ENCODE measurements around the gene URGCP. TPM values are rescaled to one million over a fixed set of nuclear protein-coding genes. Genes with fewer than 3 reads are reported as not detected.

The URGCP gene
- polyA plus RNA-seq, 1 of the 3 experiments (the other 2 are of a cell fraction): 22.9 TPM

DNA sequence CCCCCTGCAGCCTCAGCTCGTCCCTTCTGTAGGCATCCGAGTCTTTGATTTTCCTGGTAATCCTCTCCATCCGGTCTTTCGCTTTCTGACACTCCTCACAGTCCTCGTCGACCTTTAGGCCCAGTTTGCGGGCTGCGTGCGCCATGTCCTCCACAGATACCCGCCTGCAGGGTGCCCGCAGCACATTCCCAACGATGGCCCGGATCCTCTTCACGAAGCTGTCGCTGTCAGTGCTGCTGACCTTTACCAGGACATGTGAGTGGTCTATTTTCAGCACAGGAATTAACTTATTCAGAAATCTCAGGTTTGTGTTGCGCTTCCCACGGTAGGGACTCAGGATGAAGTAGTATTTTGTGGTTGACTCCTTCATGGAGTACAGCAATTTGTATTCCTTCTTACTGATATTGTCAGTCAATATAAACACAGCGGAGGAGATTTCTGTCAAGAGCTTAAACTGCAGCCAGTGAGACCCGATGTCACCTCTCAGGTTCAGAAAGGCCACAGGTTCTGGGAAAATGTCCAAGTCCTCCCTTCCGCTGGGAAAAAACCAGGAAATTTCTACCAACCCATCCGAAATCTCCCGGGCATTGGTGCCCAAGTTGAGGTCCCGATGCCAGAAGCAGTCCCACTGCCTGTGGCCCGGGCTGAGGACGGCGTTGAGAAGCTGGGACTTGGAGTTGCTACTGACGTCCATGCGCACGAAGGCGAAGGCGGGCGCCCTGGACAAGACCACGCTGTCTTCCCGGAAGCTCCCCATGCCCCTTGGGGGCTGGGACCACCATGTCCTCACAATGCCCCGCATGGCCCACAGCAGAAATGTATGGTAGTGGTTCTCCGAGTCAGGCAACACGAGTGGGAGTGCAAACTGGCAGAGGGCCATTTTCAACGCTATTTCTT lies 28.2 kb downstream of the URGCP start:
- CTCF ChIA-PET: interaction anchor here (0.7 to 1.9 kb wide), 3 partner anchors 12 to 77 kb away, joined by 3 to 6 read pairs (median 3); no protein-coding TSS in a partner anchor
- Histone ChIP-seq H3K9me3 (no peaks in the 10 kb centered on the region), H3K9me2 (no peaks in the 10 kb centered on the region), H3K79me2 (ENCODE audit: insufficient read depth) (peaks cover 6% of the 10 kb centered on the region; the same call in 1 of the 2 replicates), H3K36me3 (replicated peaks in 1 of 2; ENCODE audit: control insufficient read depth in 1 of 2, insufficient read depth in 2 of 2, low read length in 1 of 2) (peaks cover 33 to 65% of the 10 kb centered on the region in 2 experiments), H3K4me1 (ENCODE audit: control insufficient read depth in 1 of 2, insufficient read depth in 2 of 2, low read depth in 1 of 2, low read length in 1 of 2) (peaks cover 0 to 9% of the 10 kb centered on the region in 2 experiments; a peak in 3 of 4 replicates), H3K27me3 (ENCODE audit: insufficient read depth) (no peaks in the 10 kb centered on the region), H3K4me3 (ENCODE audit: low read depth in 2 of 2, low read length in 1 of 2) (no peak overlapping the region), H4K20me1 (ENCODE audit: insufficient read depth) (no peaks in the 10 kb centered on the region), H3F3A (replicated peaks; ENCODE audit: insufficient read depth) (peaks cover 3% of the 10 kb centered on the region), H3K9ac (no peak overlapping the region), H3K4me2 (peak overlapping the region; percentile 18), H3K27ac (ENCODE audit: low read depth in 2 of 2, low read length in 1 of 2) (peak overlapping the region; percentile 5 to 45; a peak in 1 of 4 replicates), H2AFZ (ENCODE audit: low read depth) (no peak overlapping the region)
- no peak for DNase-seq
- WGBS (ENCODE audit: low lambda C conversion rate): 96% methylated on average over 38 of the region's 38 CpGs
- POLR2A ChIA-PET: no interaction called here
- TF ChIP-seq REST (IDR thresholded peaks at IDR 0.05; ENCODE audit: low read depth, low read length) (no peak), GATA2 (CRISPR knock-in tag; IDR thresholded peaks at IDR 0.05) (no peak), TAF1 (IDR thresholded peaks at IDR 0.05; ENCODE audit: borderline replicate concordance, low read depth, low read length) (no peak)

DNA sequence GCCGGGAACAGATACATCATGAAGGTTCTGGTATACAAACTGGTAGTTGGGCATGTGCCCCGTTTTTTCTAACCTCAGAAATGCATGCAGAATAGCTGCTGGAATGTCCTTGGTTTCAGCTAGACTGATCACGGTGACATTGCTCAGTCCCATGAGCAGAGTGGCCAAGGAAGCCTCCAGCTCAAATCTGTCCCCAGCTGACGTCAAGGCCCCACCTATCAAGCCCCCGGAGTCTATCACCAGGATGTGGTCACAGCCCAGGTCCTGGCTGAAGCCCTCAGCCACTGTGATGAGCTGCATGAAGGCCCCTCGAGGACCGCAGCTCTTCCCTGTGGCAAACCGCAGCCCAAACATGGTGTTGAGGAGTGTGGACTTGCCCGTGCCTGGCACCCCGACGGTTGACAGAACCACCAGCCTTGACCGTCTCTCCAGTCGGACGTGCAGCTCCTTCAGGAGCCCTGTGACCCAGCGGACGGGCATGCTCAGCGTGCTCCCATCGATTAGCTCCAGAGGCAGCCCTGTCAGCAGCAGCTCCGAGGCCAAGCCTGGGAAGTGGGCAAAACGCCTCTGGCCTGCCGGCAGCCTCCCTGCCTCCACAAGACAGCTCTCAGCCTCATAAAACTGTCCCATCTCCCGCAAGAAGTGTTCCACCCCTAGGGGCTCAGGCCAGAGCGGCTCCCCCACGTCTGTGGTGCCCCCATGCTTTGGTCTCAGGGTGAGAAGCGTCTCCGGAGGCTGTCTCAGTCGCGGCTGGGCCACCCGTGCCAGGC lies 29.2 kb downstream of the URGCP start:
- no peak overlapping the region for H3K4me3 ChIP-seq (ENCODE audit: low read depth in 2 of 2, low read length in 1 of 2)
- DNase-seq: no peak
- H3K27me3 ChIP-seq (ENCODE audit: insufficient read depth): no peaks in the 10 kb centered on the region
- no peak overlapping the region for H2AFZ ChIP-seq (ENCODE audit: low read depth)
- ChIA-PET CTCF (interaction anchor here (1.2 to 1.9 kb wide), 4 partner anchors 10 to 77 kb away, joined by 3 to 6 read pairs (median 4); no protein-coding TSS in a partner anchor), POLR2A (no interaction called here)
- peaks cover 6% of the 10 kb centered on the region; the same call in 1 of the 2 replicates for H3K79me2 ChIP-seq (ENCODE audit: insufficient read depth)
- H3K27ac ChIP-seq (ENCODE audit: low read depth in 2 of 2, low read length in 1 of 2): no peak overlapping the region
- H3K9me2 ChIP-seq: no peaks in the 10 kb centered on the region
- H3K36me3 ChIP-seq (replicated peaks in 1 of 2; ENCODE audit: control insufficient read depth in 1 of 2, insufficient read depth in 2 of 2, low read length in 1 of 2): peaks cover 33 to 61% of the 10 kb centered on the region in 2 experiments
- peaks cover 3% of the 10 kb centered on the region for H3F3A ChIP-seq (replicated peaks; ENCODE audit: insufficient read depth)
- no peak overlapping the region for H3K9ac ChIP-seq
- no peaks in the 10 kb centered on the region for H3K9me3 ChIP-seq
- no peak overlapping the region for H3K4me2 ChIP-seq
- peaks cover 8 to 14% of the 10 kb centered on the region in 2 experiments; a peak in 3 of 4 replicates for H3K4me1 ChIP-seq (ENCODE audit: control insufficient read depth in 1 of 2, insufficient read depth in 2 of 2, low read depth in 1 of 2, low read length in 1 of 2)
- 94% methylated on average over 23 of the region's 29 CpGs for WGBS (ENCODE audit: low lambda C conversion rate)
- no peaks in the 10 kb centered on the region for H4K20me1 ChIP-seq (ENCODE audit: insufficient read depth)
- TF ChIP-seq FOXJ3 (CRISPR knock-in tag; IDR thresholded peaks at IDR 0.05) (no peak), YY1 (IDR thresholded peaks at IDR 0.05; ENCODE audit: low read depth) (no peak), GATA2 (CRISPR knock-in tag; IDR thresholded peaks at IDR 0.05) (no peak), SMC3 (IDR thresholded peaks at IDR 0.05; ENCODE audit: low read depth, low read length) (no peak), MEF2A (IDR thresholded peaks at IDR 0.05; ENCODE audit: borderline replicate concordance, low read depth) (no peak), NFIC (IDR thresholded peaks at IDR 0.05; ENCODE audit: borderline replicate concordance) (no peak), REST (IDR thresholded peaks at IDR 0.05; ENCODE audit: low read depth, low read length) (no peak)
- TF ChIP-seq, protein P1, sequence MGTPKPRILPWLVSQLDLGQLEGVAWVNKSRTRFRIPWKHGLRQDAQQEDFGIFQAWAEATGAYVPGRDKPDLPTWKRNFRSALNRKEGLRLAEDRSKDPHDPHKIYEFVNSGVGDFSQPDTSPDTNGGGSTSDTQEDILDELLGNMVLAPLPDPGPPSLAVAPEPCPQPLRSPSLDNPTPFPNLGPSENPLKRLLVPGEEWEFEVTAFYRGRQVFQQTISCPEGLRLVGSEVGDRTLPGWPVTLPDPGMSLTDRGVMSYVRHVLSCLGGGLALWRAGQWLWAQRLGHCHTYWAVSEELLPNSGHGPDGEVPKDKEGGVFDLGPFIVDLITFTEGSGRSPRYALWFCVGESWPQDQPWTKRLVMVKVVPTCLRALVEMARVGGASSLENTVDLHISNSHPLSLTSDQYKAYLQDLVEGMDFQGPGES (IDR thresholded peaks at IDR 0.05; ENCODE audit: low read depth, low read length): no peak
- TF ChIP-seq, protein P2, sequence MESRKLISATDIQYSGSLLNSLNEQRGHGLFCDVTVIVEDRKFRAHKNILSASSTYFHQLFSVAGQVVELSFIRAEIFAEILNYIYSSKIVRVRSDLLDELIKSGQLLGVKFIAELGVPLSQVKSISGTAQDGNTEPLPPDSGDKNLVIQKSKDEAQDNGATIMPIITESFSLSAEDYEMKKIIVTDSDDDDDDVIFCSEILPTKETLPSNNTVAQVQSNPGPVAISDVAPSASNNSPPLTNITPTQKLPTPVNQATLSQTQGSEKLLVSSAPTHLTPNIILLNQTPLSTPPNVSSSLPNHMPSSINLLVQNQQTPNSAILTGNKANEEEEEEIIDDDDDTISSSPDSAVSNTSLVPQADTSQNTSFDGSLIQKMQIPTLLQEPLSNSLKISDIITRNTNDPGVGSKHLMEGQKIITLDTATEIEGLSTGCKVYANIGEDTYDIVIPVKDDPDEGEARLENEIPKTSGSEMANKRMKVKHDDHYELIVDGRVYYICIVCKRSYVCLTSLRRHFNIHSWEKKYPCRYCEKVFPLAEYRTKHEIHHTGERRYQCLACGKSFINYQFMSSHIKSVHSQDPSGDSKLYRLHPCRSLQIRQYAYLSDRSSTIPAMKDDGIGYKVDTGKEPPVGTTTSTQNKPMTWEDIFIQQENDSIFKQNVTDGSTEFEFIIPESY (IDR thresholded peaks at IDR 0.05; ENCODE audit: borderline replicate concordance, low read depth): no peak

Measured in SK-N-SH (cell line).